ENCODE results near the gene FEV. TPM values are rescaled to one million over a fixed set of nuclear protein-coding genes. Genes with fewer than 3 reads are reported as not detected.

The FEV gene
- total RNA-seq, 1 donor from 2014 or later = not detected

GRCh38 chr2:218982586-218983262 is 2.3 kb downstream of the FEV start:
- no peak overlapping the region for H3K4me3 ChIP-seq
- no peaks in the 10 kb centered on the region for H3K36me3 ChIP-seq
- H3K27ac ChIP-seq = no peak overlapping the region
- intact Hi-C loops (cut with DNase I) = no loop called here
- H3K9me3 ChIP-seq = no peaks in the 10 kb centered on the region
- H3K4me1 ChIP-seq = peaks cover 47% of the 10 kb centered on the region
- no peak for DNase-seq
- peaks cover 95% of the 10 kb centered on the region for H3K27me3 ChIP-seq (ENCODE audit: low read depth)
- no peak for TF ChIP-seq CTCF (IDR thresholded peaks at IDR 0.05)
- no peak for ATAC-seq

GRCh38 chr2:218981881-218982585 is 3.0 kb downstream of the FEV start:
- no peak for TF ChIP-seq CTCF (IDR thresholded peaks at IDR 0.05)
- peak; percentile 48 to 49 for ATAC-seq
- peaks cover 47% of the 10 kb centered on the region for H3K4me1 ChIP-seq

GRCh38 chr2:218981390-218981880 is 3.5 kb downstream of the FEV start:
- intact Hi-C loops (cut with DNase I) = no loop called here
- Histone ChIP-seq H3K27me3 (ENCODE audit: low read depth) (peaks cover 93% of the 10 kb centered on the region), H3K36me3 (no peaks in the 10 kb centered on the region), H3K27ac (no peak overlapping the region), H3K9me3 (no peaks in the 10 kb centered on the region), H3K4me3 (peak overlapping the region; percentile 46), H3K4me1 (peaks cover 47% of the 10 kb centered on the region)
- TF ChIP-seq CTCF (IDR thresholded peaks at IDR 0.05) = no peak
- ATAC-seq (no peak), DNase-seq (no peak)

More at GRCh38 chr2:218981881-218982585, 3.0 kb downstream of the FEV start:
- Histone ChIP-seq H3K36me3 (no peaks in the 10 kb centered on the region), H3K27ac (no peak overlapping the region), H3K4me3 (peak overlapping the region; percentile 46), H3K9me3 (no peaks in the 10 kb centered on the region), H3K27me3 (ENCODE audit: low read depth) (peaks cover 93% of the 10 kb centered on the region)
- intact Hi-C loops (cut with DNase I) = no loop called here
- no peak for DNase-seq

GRCh38 chr2:218980735-218981389 is 4.1 kb downstream of the FEV start:
- no peak for TF ChIP-seq CTCF (IDR thresholded peaks at IDR 0.05)
- no peaks in the 10 kb centered on the region for H3K9me3 ChIP-seq
- DNase-seq (no peak), ATAC-seq (peak in 1 of 2 donors; percentile 11)
- H3K27me3 ChIP-seq (ENCODE audit: low read depth) = peaks cover 92% of the 10 kb centered on the region
- no peak overlapping the region for H3K4me3 ChIP-seq
- intact Hi-C loops (cut with DNase I) = no loop called here
- H3K4me1 ChIP-seq = peaks cover 47% of the 10 kb centered on the region
- H3K27ac ChIP-seq = no peak overlapping the region
- H3K36me3 ChIP-seq = no peaks in the 10 kb centered on the region

DNA sequence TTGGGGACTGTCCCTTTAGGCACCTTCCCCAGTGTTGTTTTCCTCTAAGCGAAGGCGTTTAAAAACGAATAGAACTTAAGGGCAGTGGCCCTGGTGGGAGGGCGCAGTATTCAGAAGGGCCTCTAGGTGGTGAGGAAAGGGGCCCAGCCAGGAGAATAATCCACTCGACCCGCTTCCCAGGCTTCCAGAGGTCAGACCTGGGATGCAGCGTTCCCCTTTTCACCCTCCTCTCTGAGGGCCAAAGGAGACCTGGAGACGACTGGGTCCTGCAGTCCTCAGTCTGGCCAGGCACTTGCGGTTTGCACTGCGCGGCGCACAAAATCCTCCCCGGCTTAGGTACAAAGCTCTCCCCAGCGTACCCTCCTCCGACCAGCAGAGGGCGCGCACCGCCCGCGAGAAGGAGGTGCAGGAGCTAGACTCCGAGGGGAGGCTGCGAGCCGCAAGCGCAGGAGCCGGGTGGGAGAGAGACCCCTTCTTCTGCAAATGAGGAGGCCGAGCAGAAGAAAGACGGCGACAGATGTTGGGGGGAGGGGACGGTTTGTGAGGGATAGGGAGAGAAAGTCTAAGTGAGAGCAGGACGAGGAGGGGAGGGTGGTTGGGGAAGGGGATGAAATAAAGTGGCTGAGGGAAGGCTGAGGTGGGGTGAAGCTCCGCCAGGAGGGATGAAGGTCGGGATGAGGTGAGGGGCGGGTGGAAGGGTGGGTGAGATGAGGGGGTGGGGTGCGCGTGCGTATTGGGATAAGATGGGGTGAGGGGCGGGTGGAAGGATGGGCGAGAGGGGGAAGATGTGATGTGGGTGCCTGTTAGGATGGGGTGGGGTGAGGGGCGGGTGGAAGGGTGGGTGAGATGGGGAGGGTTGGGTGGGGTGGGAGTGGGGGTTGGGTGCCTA is 4.9 kb downstream of the FEV start:
- TF ChIP-seq CTCF (IDR thresholded peaks at IDR 0.05) = peak; percentile 91
- ATAC-seq = peak; percentile 89 to 92
- Histone ChIP-seq H3K4me1 (peaks cover 44% of the 10 kb centered on the region), H3K36me3 (no peaks in the 10 kb centered on the region), H3K27me3 (ENCODE audit: low read depth) (peaks cover 88% of the 10 kb centered on the region), H3K9me3 (no peaks in the 10 kb centered on the region), H3K4me3 (peak overlapping the region; percentile 18), H3K27ac (no peak overlapping the region)
- peak; percentile 86 for DNase-seq
- intact Hi-C loops (cut with DNase I) = no loop called here
